Smooth muscle cell (in vitro differentiated cells): ENCODE results near the gene ENOX1. TPM values are rescaled to one million over a fixed set of nuclear protein-coding genes. Genes with fewer than 3 reads are reported as not detected.

ENCODE experiments used
- DNase-seq: peaks from one replicate; lab custom pipeline; 2025; ENCODE audit not compliant: unreplicated experiment; lab: John Stamatoyannopoulos, UW
- H2AFZ ChIP-seq: fragments of 200-600 bp; sonication (generic); 2 replicates; pipeline ENCODE4 v1.6.0; 2016; ENCODE audit warnings: antibody characterized with exemption, low read depth, mild to moderate bottlenecking
- H3F3A ChIP-seq: fragments of 200-600 bp; sonication (generic); 2 replicates; pipeline ENCODE4 v1.6.0; 2017; ENCODE audit warnings: antibody characterized with exemption, low read depth
- H3K27ac ChIP-seq: fragments of 200-600 bp; sonication (generic); 2 replicates; pipeline ENCODE4 v1.5.1; 2016; ENCODE audit warnings: low read depth, mild to moderate bottlenecking
- H3K27me3 ChIP-seq: fragments of 200-600 bp; sonication (generic); 2 replicates; pipeline ENCODE4 v1.6.1; 2016; ENCODE audit warnings: low read depth, mild to moderate bottlenecking
- H3K36me3 ChIP-seq: fragments of 200-600 bp; sonication (generic); 2 replicates; pipeline ENCODE4 v1.5.1; 2016; ENCODE audit warnings: low read depth
- H3K4me1 ChIP-seq: fragments of 200-600 bp; sonication (generic); 2 replicates; pipeline ENCODE4 v1.5.1; 2016; ENCODE audit warnings: low read depth
- H3K4me2 ChIP-seq: fragments of 200-600 bp; sonication (generic); 2 replicates; pipeline ENCODE4 v1.6.0; 2016; ENCODE audit warnings: mild to moderate bottlenecking
- H3K4me3 ChIP-seq: fragments of 200-600 bp; sonication (generic); 2 replicates; pipeline ENCODE4 v1.5.1; 2016; ENCODE audit warnings: mild to moderate bottlenecking
- H3K79me2 ChIP-seq: fragments of 200-600 bp; sonication (generic); 2 replicates; pipeline ENCODE4 v1.6.0; 2016; ENCODE audit warnings: low read depth, mild to moderate bottlenecking
- H3K9ac ChIP-seq: fragments of 200-600 bp; sonication (generic); 2 replicates; pipeline ENCODE4 v1.6.0; 2016; ENCODE audit warnings: low read depth
- H3K9me3 ChIP-seq: fragments of 200-600 bp; sonication (generic); replicated peaks from 2 replicates; pipeline ENCODE4 v1.5.1; 2016; ENCODE audit warnings: low read depth
- H4K20me1 ChIP-seq: fragments of 200-600 bp; sonication (generic); 2 replicates; pipeline ENCODE4 v1.6.0; 2016; ENCODE audit warnings: low read depth
- CTCF ChIP-seq: fragments of 200-600 bp; sonication (generic); IDR thresholded peaks from 2 replicates; pipeline ENCODE4 v1.5.1; 2017; ENCODE audit warnings: borderline replicate concordance, mild to moderate bottlenecking, antibody characterized with exemption; ENCODE audit not compliant: insufficient read depth, poor library complexity, severe bottlenecking
- WGBS: methylation state at CpG from one replicate; pipeline ENCODE4 v1.1.7; 2016; ENCODE audit warnings: low lambda C conversion rate; 5-methylcytosine and 5-hydroxymethylcytosine counted together
- polyA plus RNA-seq: library from polyadenylated mRNA; unstranded; fragments of >200 nt; fragmentation: Nextera tagmentation; extraction: Ambion mirVana; gene quantifications from 2 replicates; pipeline ENCODE4 v1.2.1, GENCODE V29; 2016
- total RNA-seq: library from RNA; depleted of rRNA; stranded (reverse); fragments of >200 nt; gene quantifications from 2 replicates; pipeline ENCODE4 v1.2.3, GENCODE V29; 2014

ENOX1 gene
- total and polyA plus RNA-seq, 2 experiments from 2014 or later = 1.9 to 2.6 TPM

- Histone ChIP-seq H3K27me3 (no peaks in the 10 kb centered on the region), H3K9me3 (no peaks in the 10 kb centered on the region), H3K4me2 (peak overlapping the region; percentile 12), H3K36me3 (no peaks in the 10 kb centered on the region), H3K27ac (peak overlapping the region; percentile 77), H4K20me1 (no peaks in the 10 kb centered on the region), H3F3A (peaks cover 15% of the 10 kb centered on the region), H3K79me2 (no peaks in the 10 kb centered on the region), H3K4me3 (no peak overlapping the region), H3K9ac (peak overlapping the region; percentile 19), H2AFZ (peak overlapping the region; percentile 50), H3K4me1 (peaks cover 32% of the 10 kb centered on the region)
- WGBS = 18% methylated on average over 6 of the region's 6 CpGs
- TF ChIP-seq CTCF = no peak
- no peak for DNase-seq
Observed at GRCh38 chr13:43360892-43361610, 425.7 kb downstream of the ENOX1 start.

- 44% methylated on average over 6 of the region's 6 CpGs for WGBS
- Histone ChIP-seq H3K9ac (peak overlapping the region; percentile 1), H4K20me1 (no peaks in the 10 kb centered on the region)
Observed at GRCh38 chr13:43360171-43360570, 426.6 kb downstream of the ENOX1 start.

GRCh38 chr13:43359536-43359935 lies 427.2 kb downstream of the ENOX1 start:
- Histone ChIP-seq H3K9me3 (no peaks in the 10 kb centered on the region), H3K79me2 (no peaks in the 10 kb centered on the region), H3K4me2 (peak overlapping the region; percentile 12), H3K9ac (no peak overlapping the region), H3K27me3 (no peaks in the 10 kb centered on the region), H3K4me3 (no peak overlapping the region), H2AFZ (no peak overlapping the region), H3K27ac (no peak overlapping the region), H3K36me3 (no peaks in the 10 kb centered on the region), H3K4me1 (peaks cover 30% of the 10 kb centered on the region), H4K20me1 (no peaks in the 10 kb centered on the region), H3F3A (peaks cover 15% of the 10 kb centered on the region)
- no peak for TF ChIP-seq CTCF
- no peak for DNase-seq
- 75% methylated on average over 4 of the region's 4 CpGs for WGBS

More at GRCh38 chr13:43360171-43360570, 426.6 kb downstream of the ENOX1 start:
- Histone ChIP-seq H2AFZ (peak overlapping the region; percentile 16), H3K4me2 (peak overlapping the region; percentile 12), H3K4me3 (no peak overlapping the region), H3K4me1 (peaks cover 32% of the 10 kb centered on the region), H3F3A (peaks cover 15% of the 10 kb centered on the region), H3K36me3 (no peaks in the 10 kb centered on the region), H3K9me3 (no peaks in the 10 kb centered on the region), H3K27ac (peak overlapping the region; percentile 77), H3K27me3 (no peaks in the 10 kb centered on the region), H3K79me2 (no peaks in the 10 kb centered on the region)
- no peak for DNase-seq
- no peak for TF ChIP-seq CTCF

DNA sequence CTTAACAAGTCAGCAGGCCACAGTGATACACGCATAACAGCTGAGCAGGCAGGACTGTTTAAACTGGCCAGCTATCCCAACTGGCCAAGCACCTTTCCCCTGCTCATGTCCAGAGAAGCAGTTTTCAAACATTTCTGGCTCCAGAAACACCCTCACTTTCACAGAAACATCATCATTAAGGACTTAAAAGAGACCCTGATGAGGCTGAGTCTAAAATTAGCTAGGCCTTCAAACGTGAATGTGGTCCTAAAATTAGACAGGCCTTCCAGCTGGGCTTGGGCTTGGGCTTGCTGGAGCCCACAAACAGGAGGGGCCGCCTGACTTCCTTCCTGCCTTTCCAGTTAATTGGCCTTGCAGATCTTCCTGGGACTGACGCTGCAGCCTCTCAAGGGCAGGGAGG lies 429.2 kb downstream of the ENOX1 start:
- no peak overlapping the region for H3K4me3 ChIP-seq
- H3K27me3 ChIP-seq = no peaks in the 10 kb centered on the region
- no peak overlapping the region for H3K9ac ChIP-seq
- H3K4me1 ChIP-seq = peaks cover 12% of the 10 kb centered on the region
- no peak for DNase-seq
- H3K27ac ChIP-seq = no peak overlapping the region
- WGBS = 60% methylated on average over 4 of the region's 4 CpGs
- no peak for TF ChIP-seq CTCF
- H3F3A ChIP-seq = peaks cover 4% of the 10 kb centered on the region
- no peaks in the 10 kb centered on the region for H3K79me2 ChIP-seq
- no peak overlapping the region for H3K4me2 ChIP-seq
- no peaks in the 10 kb centered on the region for H3K9me3 ChIP-seq
- no peaks in the 10 kb centered on the region for H3K36me3 ChIP-seq
- H2AFZ ChIP-seq = no peak overlapping the region
- H4K20me1 ChIP-seq = no peaks in the 10 kb centered on the region
